ENCODE data around the gene MBP.

DNA sequence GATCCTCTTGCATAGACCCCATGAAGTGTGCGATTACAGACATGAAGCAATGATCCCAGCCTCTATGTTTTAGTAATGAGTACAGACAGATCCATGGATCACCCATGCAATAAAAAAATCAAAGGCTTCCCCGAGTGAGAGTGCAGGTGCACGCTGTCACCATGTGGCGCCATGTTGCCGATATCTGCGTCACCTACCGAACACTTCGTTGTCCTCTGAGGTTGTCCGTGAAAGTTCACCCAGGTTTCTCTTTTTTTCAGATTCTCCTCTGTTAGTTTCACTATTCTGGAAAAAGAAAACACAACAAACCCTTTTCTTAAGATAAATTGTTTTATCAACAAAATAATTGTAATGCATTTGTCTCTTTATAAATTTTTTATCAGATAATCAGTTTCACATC is 66.5 kb downstream of the MBP start:
- TF ChIP-seq CTCF (IDR thresholded peaks at IDR 0.05; ENCODE audit: poor library complexity, severe bottlenecking) (no peak), POLR2AphosphoS5 (IDR thresholded peaks at IDR 0.05) (no peak), TAF1 (IDR thresholded peaks at IDR 0.05; ENCODE audit: low read depth) (no peak), EZH2 (IDR thresholded peaks at IDR 0.05; ENCODE audit: borderline replicate concordance, insufficient read depth, low read length, poor library complexity, severe bottlenecking) (no peak), EP300 (conservative IDR thresholded peaks at IDR 0.05; ENCODE audit: poor library complexity, severe bottlenecking) (no peak), MXI1 (conservative IDR thresholded peaks at IDR 0.05; ENCODE audit: poor library complexity, severe bottlenecking) (no peak), RAD21 (conservative IDR thresholded peaks at IDR 0.05) (no peak)
- TF ChIP-seq, protein P1, sequence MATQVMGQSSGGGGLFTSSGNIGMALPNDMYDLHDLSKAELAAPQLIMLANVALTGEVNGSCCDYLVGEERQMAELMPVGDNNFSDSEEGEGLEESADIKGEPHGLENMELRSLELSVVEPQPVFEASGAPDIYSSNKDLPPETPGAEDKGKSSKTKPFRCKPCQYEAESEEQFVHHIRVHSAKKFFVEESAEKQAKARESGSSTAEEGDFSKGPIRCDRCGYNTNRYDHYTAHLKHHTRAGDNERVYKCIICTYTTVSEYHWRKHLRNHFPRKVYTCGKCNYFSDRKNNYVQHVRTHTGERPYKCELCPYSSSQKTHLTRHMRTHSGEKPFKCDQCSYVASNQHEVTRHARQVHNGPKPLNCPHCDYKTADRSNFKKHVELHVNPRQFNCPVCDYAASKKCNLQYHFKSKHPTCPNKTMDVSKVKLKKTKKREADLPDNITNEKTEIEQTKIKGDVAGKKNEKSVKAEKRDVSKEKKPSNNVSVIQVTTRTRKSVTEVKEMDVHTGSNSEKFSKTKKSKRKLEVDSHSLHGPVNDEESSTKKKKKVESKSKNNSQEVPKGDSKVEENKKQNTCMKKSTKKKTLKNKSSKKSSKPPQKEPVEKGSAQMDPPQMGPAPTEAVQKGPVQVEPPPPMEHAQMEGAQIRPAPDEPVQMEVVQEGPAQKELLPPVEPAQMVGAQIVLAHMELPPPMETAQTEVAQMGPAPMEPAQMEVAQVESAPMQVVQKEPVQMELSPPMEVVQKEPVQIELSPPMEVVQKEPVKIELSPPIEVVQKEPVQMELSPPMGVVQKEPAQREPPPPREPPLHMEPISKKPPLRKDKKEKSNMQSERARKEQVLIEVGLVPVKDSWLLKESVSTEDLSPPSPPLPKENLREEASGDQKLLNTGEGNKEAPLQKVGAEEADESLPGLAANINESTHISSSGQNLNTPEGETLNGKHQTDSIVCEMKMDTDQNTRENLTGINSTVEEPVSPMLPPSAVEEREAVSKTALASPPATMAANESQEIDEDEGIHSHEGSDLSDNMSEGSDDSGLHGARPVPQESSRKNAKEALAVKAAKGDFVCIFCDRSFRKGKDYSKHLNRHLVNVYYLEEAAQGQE (IDR thresholded peaks at IDR 0.05; ENCODE audit: borderline replicate concordance) = no peak

Measured in neural cell (in vitro differentiated cells).